HK-2 (cell line): ENCODE results near the gene HOTAIR.

Experiments used
- DNase-seq: peaks from one replicate; pipeline ENCODE4 v3.0.0-alpha.2; 2018; ENCODE audit not compliant: unreplicated experiment

HOTAIR gene

GRCh38 chr12:54000116-54001114 lies 25.7 kb upstream of the HOTAIR start, which contains the start of gene HOXC9:
TSS of gene HOXC9 (plus strand) at chr12:54000161. CDS start at chr12:54000189, 28 bp downstream.
- DNase-seq = peak; percentile 65

- DNase-seq = peak; percentile 75
Observed at GRCh38 chr12:53999559-54000115, 24.9 kb upstream of the HOTAIR start.

GRCh38 chr12:53998900-53999236 lies 24.1 kb upstream of the HOTAIR start:
- no peak for DNase-seq

GRCh38 chr12:53998110-53998899 lies 23.6 kb upstream of the HOTAIR start:
- no peak for DNase-seq

- no peak for DNase-seq
Observed at GRCh38 chr12:53997204-53998109, 22.7 kb upstream of the HOTAIR start.

GRCh38 chr12:53996240-53997203 lies 21.8 kb upstream of the HOTAIR start:
- DNase-seq = no peak

- DNase-seq = peak; percentile 84
Observed at GRCh38 chr12:53995378-53996239, 20.9 kb upstream of the HOTAIR start.

GRCh38 chr12:53995002-53995377 lies 20.2 kb upstream of the HOTAIR start:
- no peak for DNase-seq

GRCh38 chr12:53994264-53995001 lies 19.7 kb upstream of the HOTAIR start:
- DNase-seq = peak; percentile 57

GRCh38 chr12:53994009-53994263 lies 19.2 kb upstream of the HOTAIR start:
- DNase-seq = no peak

- DNase-seq = no peak
Observed at GRCh38 chr12:53993162-53994008, 18.6 kb upstream of the HOTAIR start.

- no peak for DNase-seq
Observed at GRCh38 chr12:53992377-53992889, 17.7 kb upstream of the HOTAIR start.

GRCh38 chr12:53991077-53991460 lies 16.3 kb upstream of the HOTAIR start:
- DNase-seq = no peak

- no peak for DNase-seq
Observed at GRCh38 chr12:53990311-53991076, 15.7 kb upstream of the HOTAIR start.

GRCh38 chr12:53989227-53990113 lies 14.7 kb upstream of the HOTAIR start:
- no peak for DNase-seq
